HAP-1 (cell line): Measurements from ENCODE around the gene PSIP1.
"Not testable (repeated sequence)": the region's sequence is repeated elsewhere in the genome, so short reads cannot be mapped to it uniquely, and the experiment has no call there.

Experiments used
- DNase-seq, 2 experiments: peaks; one replicate each; pipeline ENCODE4 v3.0.0-alpha.2; 2016 to 2020; ENCODE audit warnings: low spot score in 2 of 2
- H3K27me3 ChIP-seq: fragments of 250-450 bp; sonication (Bioruptor Pico); 2 replicates; pipeline ENCODE4 v1.5.1; 2020; ENCODE audit warnings: low read depth, mild to moderate bottlenecking, moderate library complexity
- H3K36me3 ChIP-seq: fragments of 250-450 bp; sonication (Bioruptor Pico); replicated peaks from 2 replicates; pipeline ENCODE4 v1.5.1; 2020; ENCODE audit warnings: mild to moderate bottlenecking
- H3K4me1 ChIP-seq: fragments of 250-450 bp; sonication (Bioruptor Pico); 2 replicates; pipeline ENCODE4 v1.5.1; 2020; ENCODE audit warnings: mild to moderate bottlenecking
- H3K4me3 ChIP-seq: fragments of 250-450 bp; sonication (Bioruptor Pico); 2 replicates; pipeline ENCODE4 v1.5.1; 2020; ENCODE audit warnings: mild to moderate bottlenecking, moderate library complexity
- H3K9me3 ChIP-seq: fragments of 250-450 bp; sonication (Bioruptor Pico); 2 replicates; pipeline ENCODE4 v1.5.1; 2020; ENCODE audit warnings: mild to moderate bottlenecking, moderate library complexity
- in situ Hi-C: fragments of 300-500 bp; cut with MboI; formaldehyde crosslinking; loops from 3 replicates; pipeline ENCODE4 v1.14.3; 2020; ENCODE audit warnings: low sequenced_read_pairs, inconsistent platforms, mixed read lengths

The PSIP1 gene

DNA sequence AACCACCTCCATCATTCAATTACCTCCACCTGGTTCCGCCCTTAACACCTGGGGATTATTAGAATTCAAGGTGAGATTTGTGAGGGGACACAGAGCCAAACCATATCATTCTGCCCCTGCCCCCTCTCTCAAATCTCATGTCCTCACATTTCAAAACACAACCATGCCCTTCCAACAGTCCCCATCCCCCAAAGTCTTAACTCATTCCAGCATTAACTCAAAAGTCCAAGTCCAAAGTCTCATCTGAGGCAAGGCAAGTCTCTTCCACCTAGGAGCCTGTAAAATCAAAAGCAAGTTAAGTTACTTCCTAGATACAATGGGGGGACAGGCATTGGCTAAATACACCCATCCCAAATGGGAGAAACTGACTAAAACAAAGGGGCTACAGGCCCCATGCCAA, 18.8 kb downstream of the PSIP1 start:
- in situ Hi-C loops = no loop called here
- H3K4me3 ChIP-seq = no peak overlapping the region
- H3K4me1 ChIP-seq = no peaks in the 10 kb centered on the region
- no peak for DNase-seq
- peaks cover 66% of the 10 kb centered on the region for H3K36me3 ChIP-seq
- no peaks in the 10 kb centered on the region for H3K27me3 ChIP-seq
- no peaks in the 10 kb centered on the region for H3K9me3 ChIP-seq

GRCh38 chr9:15485836-15486666, 24.7 kb downstream of the PSIP1 start:
- peaks cover 9% of the 10 kb centered on the region for H3K4me1 ChIP-seq
- in situ Hi-C loops = no loop called here
- no peak overlapping the region for H3K4me3 ChIP-seq
- H3K9me3 ChIP-seq = no peaks in the 10 kb centered on the region
- H3K27me3 ChIP-seq = no peaks in the 10 kb centered on the region
- DNase-seq = no peak
- peaks cover 46% of the 10 kb centered on the region for H3K36me3 ChIP-seq

- H3K36me3 ChIP-seq = peaks cover 51% of the 10 kb centered on the region
- no peaks in the 10 kb centered on the region for H3K27me3 ChIP-seq
- in situ Hi-C loops = no loop called here
- no peak overlapping the region for H3K4me3 ChIP-seq
- no peak for DNase-seq
- H3K9me3 ChIP-seq = no peaks in the 10 kb centered on the region
- peaks cover 9% of the 10 kb centered on the region for H3K4me1 ChIP-seq
Measured at GRCh38 chr9:15484802-15485201, 26.0 kb downstream of the PSIP1 start.

GRCh38 chr9:15482146-15482545, 28.6 kb downstream of the PSIP1 start:
- no peak for DNase-seq
- Histone ChIP-seq H3K9me3 (no peaks in the 10 kb centered on the region), H3K4me1 (peaks cover 9% of the 10 kb centered on the region), H3K27me3 (no peaks in the 10 kb centered on the region), H3K36me3 (peaks cover 44% of the 10 kb centered on the region), H3K4me3 (no peak overlapping the region)
- in situ Hi-C loops = no loop called here

DNA sequence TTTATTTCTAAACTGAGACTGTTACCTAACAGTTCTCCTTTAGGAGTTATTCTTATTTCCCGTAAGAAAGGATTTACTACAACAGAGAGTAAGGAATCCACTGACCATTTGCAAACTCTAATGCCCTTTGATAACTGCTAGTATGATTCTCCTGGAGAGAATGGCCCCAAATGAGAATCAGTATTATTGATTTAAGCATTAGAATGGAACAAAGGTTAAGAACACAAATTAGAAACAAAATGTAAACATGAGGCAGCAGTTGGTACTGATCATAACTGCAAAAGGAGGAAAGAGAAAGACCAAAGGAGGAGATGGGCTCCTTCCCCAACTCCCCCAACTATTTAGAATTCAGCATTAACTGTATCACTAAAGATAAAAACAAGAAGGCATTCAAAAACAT, 30.7 kb downstream of the PSIP1 start:
- peaks cover 43% of the 10 kb centered on the region for H3K36me3 ChIP-seq
- no peaks in the 10 kb centered on the region for H3K27me3 ChIP-seq
- in situ Hi-C loops = no loop called here
- no peak for DNase-seq
- H3K4me3 ChIP-seq = no peak overlapping the region
- H3K9me3 ChIP-seq = no peaks in the 10 kb centered on the region
- peaks cover 9% of the 10 kb centered on the region for H3K4me1 ChIP-seq

GRCh38 chr9:15475923-15476536, 34.7 kb downstream of the PSIP1 start:
- peaks cover 64% of the 10 kb centered on the region for H3K36me3 ChIP-seq
- no peak for DNase-seq
- in situ Hi-C loops = no loop called here
- no peak overlapping the region for H3K4me3 ChIP-seq
- H3K4me1 ChIP-seq = no peaks in the 10 kb centered on the region
- H3K9me3 ChIP-seq = no peaks in the 10 kb centered on the region
- H3K27me3 ChIP-seq = no peaks in the 10 kb centered on the region

- in situ Hi-C loops = no loop called here
- DNase-seq = no peak
- Histone ChIP-seq H3K27me3 (no peaks in the 10 kb centered on the region), H3K4me3 (no peak overlapping the region), H3K36me3 (peaks cover 81% of the 10 kb centered on the region), H3K4me1 (no peaks in the 10 kb centered on the region), H3K9me3 (no peaks in the 10 kb centered on the region)
Measured at GRCh38 chr9:15469862-15470261, 40.9 kb downstream of the PSIP1 start.

- in situ Hi-C loops = no loop called here
- Histone ChIP-seq H3K36me3 (peaks cover 81% of the 10 kb centered on the region), H3K4me3 (no peak overlapping the region), H3K4me1 (no peaks in the 10 kb centered on the region), H3K9me3 (no peaks in the 10 kb centered on the region), H3K27me3 (no peaks in the 10 kb centered on the region)
- no peak for DNase-seq
Measured at GRCh38 chr9:15469406-15469805, 41.4 kb downstream of the PSIP1 start.

GRCh38 chr9:15468145-15468544, 42.6 kb downstream of the PSIP1 start:
- Histone ChIP-seq H3K4me1 (no peaks in the 10 kb centered on the region), H3K9me3 (no peaks in the 10 kb centered on the region), H3K27me3 (no peaks in the 10 kb centered on the region), H3K36me3 (peaks cover 85% of the 10 kb centered on the region), H3K4me3 (no peak overlapping the region)
- in situ Hi-C loops = no loop called here
- DNase-seq = no peak

DNA sequence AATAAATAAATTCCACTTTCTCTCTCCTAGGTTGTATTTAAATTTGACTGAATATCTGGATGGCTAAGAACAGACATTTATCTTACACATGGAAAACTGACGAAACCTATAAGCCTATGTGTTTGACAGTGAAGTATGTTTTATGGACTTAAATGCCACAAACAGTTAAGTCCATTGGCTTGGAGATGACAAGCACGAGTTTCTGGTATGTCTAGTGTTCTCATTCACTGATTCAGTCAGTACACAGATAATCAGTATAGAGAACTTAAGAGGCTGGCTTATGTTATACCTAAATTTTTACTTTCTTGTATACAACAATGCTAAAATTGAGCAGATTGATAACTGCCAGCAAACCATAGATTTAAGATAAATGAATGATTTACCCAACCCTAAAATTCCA, 49.2 kb downstream of the PSIP1 start:
- Histone ChIP-seq H3K9me3 (no peaks in the 10 kb centered on the region), H3K4me3 (no peak overlapping the region), H3K4me1 (no peaks in the 10 kb centered on the region), H3K27me3 (no peaks in the 10 kb centered on the region), H3K36me3 (peaks cover 75% of the 10 kb centered on the region)
- no peak for DNase-seq
- in situ Hi-C loops = no loop called here

DNA sequence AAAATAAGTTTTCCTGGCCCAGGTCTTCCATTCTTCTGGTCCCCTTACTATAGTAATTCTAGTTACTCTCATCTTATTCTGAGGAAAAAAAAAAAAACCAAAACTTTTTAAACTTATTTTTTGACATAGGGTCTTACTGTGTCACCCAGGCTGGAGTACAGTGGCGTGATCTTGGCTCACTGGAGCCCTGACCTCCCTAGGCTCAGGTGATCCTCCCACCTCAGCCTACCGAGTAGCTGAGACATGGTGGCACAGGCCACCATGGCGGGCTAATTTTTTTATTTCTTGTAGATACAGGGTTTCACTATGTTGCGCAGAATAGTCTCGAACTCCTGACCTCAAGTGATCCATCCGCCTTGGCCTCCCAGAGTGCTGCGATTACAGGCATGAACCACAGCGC, 49.7 kb downstream of the PSIP1 start:
- Histone ChIP-seq H3K36me3 (peaks cover 69% of the 10 kb centered on the region), H3K4me3 (no peak overlapping the region), H3K27me3 (no peaks in the 10 kb centered on the region), H3K4me1 (no peaks in the 10 kb centered on the region), H3K9me3 (no peaks in the 10 kb centered on the region)
- DNase-seq = no peak
- in situ Hi-C loops = no loop called here

GRCh38 chr9:15453956-15454355, 56.8 kb downstream of the PSIP1 start:
- no peaks in the 10 kb centered on the region for H3K4me1 ChIP-seq
- in situ Hi-C loops = no loop called here
- no peaks in the 10 kb centered on the region for H3K27me3 ChIP-seq
- DNase-seq = no peak
- peaks cover 61% of the 10 kb centered on the region for H3K36me3 ChIP-seq
- H3K9me3 ChIP-seq = no peaks in the 10 kb centered on the region
- no peak overlapping the region for H3K4me3 ChIP-seq

GRCh38 chr9:15444141-15444540, 66.6 kb downstream of the PSIP1 start:
- DNase-seq = no peak
- Histone ChIP-seq H3K4me3 (no peak overlapping the region), H3K27me3 (no peaks in the 10 kb centered on the region), H3K9me3 (no peaks in the 10 kb centered on the region), H3K4me1 (no peaks in the 10 kb centered on the region), H3K36me3 (peaks cover 67% of the 10 kb centered on the region)
- in situ Hi-C loops = no loop called here

- peaks cover 66% of the 10 kb centered on the region for H3K36me3 ChIP-seq
- H3K9me3 ChIP-seq, DNase-seq, H3K27me3 ChIP-seq, H3K4me1 ChIP-seq, H3K4me3 ChIP-seq, in situ Hi-C loops: not testable (repeated sequence)
Measured at GRCh38 chr9:15442264-15442663, 68.5 kb downstream of the PSIP1 start.
